ENCODE measurements around the gene CACNA1A.
"Not testable (repeated sequence)": the region's sequence is repeated elsewhere in the genome, so short reads cannot be mapped to it uniquely, and the experiment has no call there.

Gene CACNA1A

DNA sequence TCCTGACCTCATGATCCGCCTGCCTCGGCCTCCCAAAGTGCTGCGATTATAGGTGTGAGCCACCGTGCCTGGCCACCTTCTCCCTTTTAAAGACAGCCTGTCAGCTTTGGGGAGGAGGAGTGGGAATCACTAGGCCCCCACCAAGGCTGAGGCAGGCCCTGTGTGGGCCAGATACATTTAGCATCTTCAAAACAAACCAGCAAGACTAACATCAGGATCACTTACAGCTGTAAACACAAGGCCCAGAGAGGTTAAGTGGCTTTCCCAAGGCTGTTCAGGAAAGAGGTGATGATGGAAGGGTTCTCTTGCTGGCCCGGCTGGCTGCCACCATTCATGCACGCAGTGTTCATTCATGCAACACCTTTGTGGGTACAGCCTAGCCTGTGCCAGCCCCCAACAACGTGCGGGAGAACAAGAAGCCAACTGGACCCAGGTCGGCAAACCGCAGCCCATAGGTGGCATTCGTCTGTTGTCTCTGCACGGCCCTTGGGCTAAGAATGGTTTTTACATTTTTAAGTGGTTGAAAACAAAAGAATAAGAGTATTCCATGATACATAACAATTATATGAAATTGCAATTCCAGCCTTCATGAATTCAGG lies 333.0 kb downstream of the CACNA1A start:
- TF ChIP-seq, protein P1, sequence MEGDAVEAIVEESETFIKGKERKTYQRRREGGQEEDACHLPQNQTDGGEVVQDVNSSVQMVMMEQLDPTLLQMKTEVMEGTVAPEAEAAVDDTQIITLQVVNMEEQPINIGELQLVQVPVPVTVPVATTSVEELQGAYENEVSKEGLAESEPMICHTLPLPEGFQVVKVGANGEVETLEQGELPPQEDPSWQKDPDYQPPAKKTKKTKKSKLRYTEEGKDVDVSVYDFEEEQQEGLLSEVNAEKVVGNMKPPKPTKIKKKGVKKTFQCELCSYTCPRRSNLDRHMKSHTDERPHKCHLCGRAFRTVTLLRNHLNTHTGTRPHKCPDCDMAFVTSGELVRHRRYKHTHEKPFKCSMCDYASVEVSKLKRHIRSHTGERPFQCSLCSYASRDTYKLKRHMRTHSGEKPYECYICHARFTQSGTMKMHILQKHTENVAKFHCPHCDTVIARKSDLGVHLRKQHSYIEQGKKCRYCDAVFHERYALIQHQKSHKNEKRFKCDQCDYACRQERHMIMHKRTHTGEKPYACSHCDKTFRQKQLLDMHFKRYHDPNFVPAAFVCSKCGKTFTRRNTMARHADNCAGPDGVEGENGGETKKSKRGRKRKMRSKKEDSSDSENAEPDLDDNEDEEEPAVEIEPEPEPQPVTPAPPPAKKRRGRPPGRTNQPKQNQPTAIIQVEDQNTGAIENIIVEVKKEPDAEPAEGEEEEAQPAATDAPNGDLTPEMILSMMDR (IDR thresholded peaks at IDR 0.05; ENCODE audit: insufficient read depth, low read depth, low read length, missing control alignments), result no peak
- no peak for DNase-seq (ENCODE audit: low read depth)
- no peak overlapping the region for H3K4me3 ChIP-seq (ENCODE audit: low read depth, low read length)

DNA sequence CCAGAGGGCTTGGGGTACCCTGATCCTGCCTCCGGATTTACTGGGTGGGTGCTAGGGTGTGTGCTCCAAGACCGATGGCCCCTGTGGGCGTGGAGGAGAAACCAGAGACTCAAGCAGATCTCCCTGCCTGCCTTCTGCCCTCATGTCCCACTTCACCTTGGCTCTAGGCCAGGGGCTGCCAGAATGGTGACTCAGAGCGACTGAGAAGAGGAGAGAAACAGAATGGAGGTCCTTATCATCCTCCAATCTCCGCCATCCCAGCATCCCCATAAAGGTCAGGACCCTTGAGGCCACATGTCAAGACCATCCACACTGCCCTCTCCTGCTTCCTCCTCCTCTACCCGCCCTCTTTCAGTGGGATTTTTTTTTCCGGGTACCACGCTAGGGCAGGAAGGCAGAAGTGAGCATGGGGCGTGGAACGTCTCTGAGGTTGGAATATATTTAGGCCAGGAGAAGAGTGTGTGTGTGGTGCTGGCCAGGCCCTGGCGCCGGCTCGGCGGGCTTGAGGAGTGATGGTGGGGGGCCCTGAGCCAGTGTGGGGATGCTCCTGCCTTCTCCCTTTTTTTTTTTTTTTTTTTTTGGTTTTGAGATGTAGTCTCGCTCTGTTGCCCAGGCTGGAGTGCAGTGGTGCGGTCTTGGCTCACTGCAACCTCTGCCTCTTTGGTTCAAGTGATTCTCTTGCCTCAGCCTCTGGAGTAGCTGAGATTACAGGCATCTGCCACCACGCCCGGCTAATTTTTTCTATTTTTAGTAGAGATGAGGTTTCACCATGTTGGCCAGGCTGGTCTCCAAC lies 333.7 kb downstream of the CACNA1A start:
- no peak for DNase-seq (ENCODE audit: low read depth)
- H3K4me3 ChIP-seq (ENCODE audit: low read depth, low read length), result no peak overlapping the region
- TF ChIP-seq, protein P1 (IDR thresholded peaks at IDR 0.05; ENCODE audit: insufficient read depth, low read depth, low read length, missing control alignments), result no peak

DNA sequence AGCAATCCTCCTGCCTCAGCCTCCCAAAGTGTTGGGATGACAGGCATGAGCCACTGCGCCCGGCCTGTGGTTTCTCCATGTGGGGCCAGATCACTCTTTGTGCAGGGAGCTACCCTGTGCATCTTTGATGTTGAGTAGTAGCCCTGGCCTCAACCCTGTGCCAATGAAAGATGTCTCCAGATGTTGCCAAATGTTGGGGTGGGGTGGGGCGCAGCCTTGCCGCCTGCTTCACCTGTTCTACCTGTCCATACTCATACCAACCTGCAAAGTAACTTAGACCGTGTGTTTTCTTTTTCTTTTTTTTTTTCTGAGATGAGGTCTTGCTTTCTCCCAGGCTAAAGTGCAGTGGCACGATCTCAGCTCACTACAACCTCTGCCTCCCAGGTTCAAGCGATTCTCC lies 335.1 kb downstream of the CACNA1A start:
- H3K4me3 ChIP-seq (ENCODE audit: low read depth, low read length), result no peak overlapping the region
- TF ChIP-seq, protein P1 (IDR thresholded peaks at IDR 0.05; ENCODE audit: insufficient read depth, low read depth, low read length, missing control alignments), result no peak
- no peak for DNase-seq (ENCODE audit: low read depth)

DNA sequence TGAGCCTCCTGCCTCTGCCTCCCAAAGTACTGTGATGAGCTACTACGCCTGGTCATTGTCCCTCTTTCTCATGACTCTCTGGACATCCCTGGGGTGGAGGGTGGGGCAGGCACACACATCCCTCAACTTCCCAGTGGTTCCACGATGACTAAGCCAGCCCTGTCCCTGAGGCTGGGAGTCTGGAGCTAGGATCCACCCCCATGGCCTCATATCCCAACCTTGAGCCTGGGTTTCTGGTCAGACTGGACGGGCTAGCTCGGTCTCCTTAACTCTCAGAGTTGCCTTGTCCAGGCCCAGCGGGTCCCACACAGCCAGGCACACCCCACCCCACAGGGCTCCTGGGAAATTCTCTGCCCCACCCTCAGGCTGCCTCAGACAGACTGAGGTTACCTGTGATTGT lies 336.5 kb downstream of the CACNA1A start:
- no peak overlapping the region for H3K4me3 ChIP-seq (ENCODE audit: low read depth, low read length)
- TF ChIP-seq, protein P1 (IDR thresholded peaks at IDR 0.05; ENCODE audit: insufficient read depth, low read depth, low read length, missing control alignments), result no peak
- no peak for DNase-seq (ENCODE audit: low read depth)

DNA sequence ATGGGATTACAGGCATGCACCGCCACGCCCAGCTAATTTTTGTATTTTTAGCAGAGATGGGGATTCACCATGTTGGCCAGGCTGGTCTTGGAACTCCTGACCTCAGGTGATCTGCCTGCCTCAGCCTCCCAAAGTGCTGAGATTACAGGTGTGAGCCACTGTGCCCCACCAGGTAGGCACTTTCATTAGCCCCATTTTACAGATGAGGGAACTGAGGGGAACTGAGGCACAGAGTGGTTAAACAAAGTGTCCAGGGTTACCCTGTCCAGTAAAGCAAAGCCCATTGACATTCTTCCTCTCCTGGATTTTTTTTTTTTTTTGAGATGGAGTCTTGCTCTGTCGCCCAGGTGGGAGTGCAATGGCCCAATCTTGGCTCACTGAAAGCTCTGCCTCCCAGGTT lies 340.1 kb downstream of the CACNA1A start:
- DNase-seq (ENCODE audit: low read depth); H3K4me3 ChIP-seq (ENCODE audit: low read depth, low read length): not testable (repeated sequence)

DNA sequence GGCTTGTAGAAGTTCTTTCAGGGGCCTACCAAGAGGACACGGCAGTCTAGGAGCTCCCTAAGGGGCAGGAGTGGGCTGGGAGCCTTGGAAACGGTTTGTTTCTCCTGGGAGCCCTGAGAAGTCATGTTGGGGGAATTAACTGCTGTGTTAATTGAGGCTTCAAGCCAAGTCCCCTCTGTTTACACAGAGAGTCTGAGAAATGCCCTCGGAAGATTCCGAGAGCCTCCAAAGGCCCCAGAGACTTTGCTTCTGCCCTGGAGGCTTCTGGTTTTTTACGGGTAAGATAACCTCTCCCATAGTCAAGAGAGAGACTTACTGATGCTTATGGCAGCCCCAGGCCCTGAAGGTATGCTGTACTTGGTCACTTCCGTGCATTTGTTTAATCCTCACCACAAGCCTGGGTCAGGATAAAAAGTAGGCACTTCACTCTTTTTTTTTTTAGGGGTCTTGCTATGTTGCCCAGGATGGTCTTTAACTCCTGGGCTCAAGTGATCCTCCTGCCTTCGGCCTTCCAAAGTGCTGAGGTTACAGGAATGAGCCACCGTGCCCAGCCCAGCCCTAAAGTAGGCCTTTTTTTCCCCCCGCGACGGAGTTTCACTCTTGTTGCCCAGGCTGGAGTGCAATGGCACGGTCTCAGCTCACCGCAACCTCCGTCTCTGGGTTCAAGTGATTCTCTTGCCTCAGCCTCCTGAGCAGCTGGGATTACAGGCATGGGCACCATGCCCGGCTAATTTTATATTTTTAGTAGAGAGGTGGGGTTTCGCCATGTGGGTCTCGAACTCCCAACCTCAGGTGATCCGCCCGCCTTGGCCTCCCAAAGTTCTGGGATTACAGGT lies 340.9 kb downstream of the CACNA1A start:
- TF ChIP-seq, protein P1 (IDR thresholded peaks at IDR 0.05; ENCODE audit: insufficient read depth, low read depth, low read length, missing control alignments), result no peak
- H3K4me3 ChIP-seq (ENCODE audit: low read depth, low read length), result no peak overlapping the region
- DNase-seq (ENCODE audit: low read depth), result no peak

Measured in GM12865 (cell line).